Activated gamma-delta T cell treated with anti-CD3 and anti-CD28 coated beads, Interleukin-2, amount 50 U/mL, for 16 hours (primary cell): ENCODE data around the gene FBH1.
"Not testable (repeated sequence)": the region's sequence is repeated elsewhere in the genome, so short reads cannot be mapped to it uniquely, and the experiment has no call there.

Experiments
- DNase-seq: peaks from one replicate; pipeline ENCODE4 v3.0.0-alpha.2; 2020; ENCODE audit warnings: low read depth

Gene FBH1

GRCh38 chr10:5960070-5960972 is 70.3 kb downstream of the FBH1 start:
- no peak for DNase-seq

- DNase-seq: not testable (repeated sequence)
These were observed 70.9 kb downstream of the FBH1 start for GRCh38 chr10:5960973-5961275.

GRCh38 chr10:5961405-5962100 is 71.5 kb downstream of the FBH1 start:
- DNase-seq: no peak

- DNase-seq: not testable (repeated sequence)
These were observed 72.4 kb downstream of the FBH1 start for GRCh38 chr10:5962358-5962940.

- no peak for DNase-seq
These were observed 73.0 kb downstream of the FBH1 start for GRCh38 chr10:5963071-5963470.

- DNase-seq: no peak
These were observed 73.5 kb downstream of the FBH1 start for GRCh38 chr10:5963591-5963990.

- no peak for DNase-seq
These were observed 74.7 kb downstream of the FBH1 start for GRCh38 chr10:5964736-5965135.

- DNase-seq: no peak
These were observed 75.2 kb downstream of the FBH1 start for GRCh38 chr10:5965266-5965665.

- DNase-seq: no peak
These were observed 78.1 kb downstream of the FBH1 start for GRCh38 chr10:5968037-5968680.

GRCh38 chr10:5968681-5969453 is 78.8 kb downstream of the FBH1 start:
- DNase-seq: no peak

- DNase-seq: no peak
These were observed 80.0 kb downstream of the FBH1 start for GRCh38 chr10:5970066-5970465.

GRCh38 chr10:5970527-5970926 is 80.5 kb downstream of the FBH1 start:
- DNase-seq: no peak

GRCh38 chr10:5971315-5971832 is 81.3 kb downstream of the FBH1 start:
- DNase-seq: no peak

GRCh38 chr10:5971886-5972285 is 81.8 kb downstream of the FBH1 start:
- DNase-seq: no peak

- no peak for DNase-seq
These were observed 83.0 kb downstream of the FBH1 start for GRCh38 chr10:5973069-5973468.

GRCh38 chr10:5975641-5976473 is 85.8 kb downstream of the FBH1 start:
- DNase-seq: peak; percentile 53

- peak; percentile 20 for DNase-seq
These were observed 86.7 kb downstream of the FBH1 start for GRCh38 chr10:5976512-5977470.

- peak; percentile 79 for DNase-seq
These were observed 87.6 kb downstream of the FBH1 start, which contains the start of gene IL15RA for GRCh38 chr10:5977471-5978229. TSS of gene IL15RA (minus strand) at chr10:5977543. CDS start at chr10:5977492, 51 bp downstream.

- DNase-seq: no peak
These were observed 88.1 kb downstream of the FBH1 start for GRCh38 chr10:5978230-5978489.
